ENCODE measurements around the gene CACNA1C.

GRCh38 chr12:2692080-2692479, 639.3 kb downstream of the CACNA1C start:
- TF ChIP-seq CTCF (conservative IDR thresholded peaks at IDR 0.05 in 1 of 2, IDR thresholded peaks at IDR 0.05 in 1 of 2; ENCODE audit: low read depth in 1 of 2, low read length in 2 of 2) (no peak), EZH2 (IDR thresholded peaks at IDR 0.05; ENCODE audit: low read length, missing control alignments) (no peak)
